HepG2 (cell line): ENCODE data around the gene LAMB4. TPM values are rescaled to one million over a fixed set of nuclear protein-coding genes. Genes with fewer than 3 reads are reported as not detected.

ENCODE experiments used
- ATRX ChIP-seq: sonication (generic); formaldehyde crosslinking; IDR thresholded peaks from 2 replicates; pipeline ENCODE4 v1.4.0; 2020; ENCODE audit warnings: missing genetic modification reagents, borderline replicate concordance
- CEBPB ChIP-seq: IDR thresholded peaks from 2 replicates; pipeline ENCODE4 v1.6.1; 2011; ENCODE audit warnings: low read depth, low read length, improper control_type of control experiment, borderline replicate concordance
- FOSL2 ChIP-seq: sonication (generic); formaldehyde crosslinking; IDR thresholded peaks from 2 replicates; pipeline ENCODE4 v1.4.0; 2020; ENCODE audit warnings: missing genetic modification reagents
- FOXM1 ChIP-seq: sonication (generic); formaldehyde crosslinking; IDR thresholded peaks from 2 replicates; pipeline ENCODE4 v1.5.0; 2020; ENCODE audit warnings: missing genetic modification reagents
- FOXO1 ChIP-seq: sonication (generic); formaldehyde crosslinking; IDR thresholded peaks from 2 replicates; pipeline ENCODE4 v1.4.0; 2020; ENCODE audit warnings: missing genetic modification reagents
- HDAC1 ChIP-seq: sonication (generic); formaldehyde crosslinking; IDR thresholded peaks from 2 replicates; pipeline ENCODE4 v1.5.1; 2020; ENCODE audit warnings: mild to moderate bottlenecking, missing genetic modification reagents
- HMG20A ChIP-seq: IDR thresholded peaks from 2 replicates; pipeline ENCODE4 v1.6.1; 2016; ENCODE audit warnings: borderline replicate concordance
- HMGXB3 ChIP-seq: sonication (generic); formaldehyde crosslinking; IDR thresholded peaks from 2 replicates; pipeline ENCODE4 v1.4.0; 2020; ENCODE audit warnings: missing genetic modification reagents, borderline replicate concordance
- HNF4G ChIP-seq, 2 experiments: sonication (generic) in 1 of 2; formaldehyde crosslinking in 1 of 2; IDR thresholded peaks; 2 replicates each; pipeline versions ENCODE4 v1.4.0 to v1.6.1; 2011 to 2020; ENCODE audit warnings: borderline replicate concordance in 2 of 2, low read depth in 2 of 2, mild to moderate bottlenecking in 2 of 2, low read length in 1 of 2, missing genetic modification reagents in 1 of 2, moderate library complexity in 1 of 2
- HOMEZ ChIP-seq: IDR thresholded peaks from 2 replicates; pipeline ENCODE4 v1.6.1; 2016; ENCODE audit warnings: low read depth
- KDM5B ChIP-seq: sonication (generic); formaldehyde crosslinking; IDR thresholded peaks from 2 replicates; pipeline ENCODE4 v1.4.0; 2020; ENCODE audit warnings: missing genetic modification reagents, mild to moderate bottlenecking, borderline replicate concordance
- MED13 ChIP-seq: sonication (generic); formaldehyde crosslinking; IDR thresholded peaks from 2 replicates; pipeline ENCODE4 v1.5.0; 2020; ENCODE audit warnings: missing genetic modification reagents
- MTA1 ChIP-seq: sonication (generic); formaldehyde crosslinking; IDR thresholded peaks from 2 replicates; pipeline ENCODE4 v1.4.0; 2020; ENCODE audit warnings: missing genetic modification reagents, mild to moderate bottlenecking, borderline replicate concordance
- NFIB ChIP-seq: sonication (generic); formaldehyde crosslinking; IDR thresholded peaks from 2 replicates; pipeline ENCODE4 v1.9.0; 2021; ENCODE audit warnings: missing genetic modification reagents, mild to moderate bottlenecking, borderline replicate concordance
- NR2F6 ChIP-seq, 2 experiments: IDR thresholded peaks; 2 replicates each; pipeline ENCODE4 v1.6.1; 2016; ENCODE audit warnings: antibody characterized with exemption in 1 of 2, mild to moderate bottlenecking in 1 of 2
- SMAD1 ChIP-seq: sonication (generic); formaldehyde crosslinking; IDR thresholded peaks from 2 replicates; pipeline ENCODE4 v1.4.0; 2020; ENCODE audit warnings: missing genetic modification reagents, low read depth, mild to moderate bottlenecking, borderline replicate concordance
- SOX13 ChIP-seq, 3 experiments: fragments of 450-650 bp in 1 of 3; sonication (generic) in 1 of 3; formaldehyde crosslinking in 1 of 3; IDR thresholded peaks in 2 of 3; conservative IDR thresholded peaks in 1 of 3; 2 replicates each; pipeline versions ENCODE4 v1.5.0 to v1.6.1; 2016 to 2020; ENCODE audit warnings: antibody characterized with exemption in 1 of 3, mild to moderate bottlenecking in 1 of 3, missing compliant biosample characterization in 1 of 3, missing genetic modification reagents in 1 of 3, moderate library complexity in 1 of 3
- TARDBP ChIP-seq: sonication (generic); formaldehyde crosslinking; IDR thresholded peaks from 2 replicates; pipeline ENCODE4 v1.8.0; 2022; ENCODE audit warnings: mild to moderate bottlenecking, missing genetic modification reagents
- TCF7 ChIP-seq: sonication (generic); IDR thresholded peaks from 2 replicates; pipeline ENCODE4 v1.6.1; 2016; ENCODE audit warnings: antibody characterized with exemption, low read depth
- TFE3 ChIP-seq: IDR thresholded peaks from 2 replicates; pipeline ENCODE4 v1.6.1; 2016
- ZBTB8A ChIP-seq: sonication (generic); formaldehyde crosslinking; IDR thresholded peaks from 2 replicates; pipeline ENCODE4 v1.4.0; 2020; ENCODE audit warnings: mild to moderate bottlenecking, low read depth, missing genetic modification reagents, borderline replicate concordance
- ZFYVE20 ChIP-seq: sonication (generic); formaldehyde crosslinking; IDR thresholded peaks from 2 replicates; pipeline ENCODE4 v1.8.0; 2023; ENCODE audit warnings: low read depth, mild to moderate bottlenecking, moderate library complexity, missing genetic modification reagents, borderline replicate concordance
- ZNF296 ChIP-seq: sonication (generic); formaldehyde crosslinking; conservative IDR thresholded peaks from 2 replicates; pipeline ENCODE4 v1.5.0; 2020; ENCODE audit warnings: mild to moderate bottlenecking, missing genetic modification reagents
- polyA plus RNA-seq, 8 experiments: library from polyadenylated mRNA; depleted of rRNA in 3 of 8; stranded (reverse) in 7 of 8; unstranded in 1 of 8; fragments of >200 nt; fragmentation: Illumina TruSeq in 4 of 8; extraction: Trizol in 4 of 8; gene quantifications; 2 replicates each; pipeline versions ENCODE4 v1.2.1 to v1.2.3, GENCODE V29; 2011 to 2016; ENCODE audit warnings: low read depth in 4 of 8, missing spikeins in 1 of 8, mixed read lengths in 1 of 8; ENCODE audit not compliant: insufficient read depth in 1 of 8
- total RNA-seq, 5 experiments: library from RNA; depleted of rRNA; stranded (reverse); fragments of >200 nt; fragmentation: Illumina TruSeq; extraction: Trizol; gene quantifications; 2 replicates each; pipeline ENCODE4 v1.2.3, GENCODE V29; 2016; ENCODE audit warnings: low read depth in 1 of 5

Gene LAMB4
- total and polyA plus RNA-seq, 2 of the 13 experiments (the other 11 are each of a cell fraction or from before 2014, with no cell fraction given) = 0.05 TPM; not detected in 1

- TF ChIP-seq FOXM1 (no peak), HMG20A (peak; percentile 82), SOX13 (IDR thresholded peaks at IDR 0.05) (no peak), SOX13 (CRISPR knock-in tag; conservative IDR thresholded peaks at IDR 0.05 in 1 of 2, IDR thresholded peaks at IDR 0.05 in 1 of 2) (peak in 1 of 2 experiments; percentile 85; a peak in 2 of 4 replicates), HMGXB3 (CRISPR knock-in tag) (0 out of 2 replicates have a peak, but pooled peaks have one; percentile 21), ZBTB8A (CRISPR knock-in tag) (no peak), TARDBP (CRISPR knock-in tag) (peak; percentile 74), SMAD1 (CRISPR knock-in tag) (no peak), HNF4G (IDR thresholded peaks at IDR 0.05; ENCODE audit: borderline replicate concordance, low read depth, low read length) (peak; percentile 79; the same call in 1 of the 2 replicates), HNF4G (CRISPR knock-in tag; IDR thresholded peaks at IDR 0.05; ENCODE audit: borderline replicate concordance, low read depth) (no peak), MED13 (CRISPR knock-in tag) (no peak), FOXO1 (CRISPR knock-in tag) (peak; percentile 89), NR2F6 (IDR thresholded peaks at IDR 0.05) (peak; percentile 50; the same call in 1 of the 2 replicates), NR2F6 (CRISPR knock-in tag; IDR thresholded peaks at IDR 0.05) (peak; percentile 63; the same call in 1 of the 2 replicates), CEBPB (peak; percentile 76), KDM5B (CRISPR knock-in tag) (no peak), TFE3 (CRISPR knock-in tag) (peak; percentile 21; the same call in 1 of the 2 replicates), ZNF296 (no peak), MTA1 (CRISPR knock-in tag) (peak; percentile 34; the same call in 1 of the 2 replicates), TCF7 (peak; percentile 75), HDAC1 (peak; percentile 67), ZFYVE20 (CRISPR knock-in tag) (no peak), HOMEZ (peak; percentile 57; the same call in 1 of the 2 replicates), ATRX (no peak), FOSL2 (peak; percentile 66), NFIB (no peak)
These were observed 95.6 kb downstream of the LAMB4 start (continued) for GRCh38 chr7:108034586-108034985.
